Stomach (tissue), 9 donors: Measurements from ENCODE around the gene MICAL2. TPM values are rescaled to one million over a fixed set of nuclear protein-coding genes. Genes with fewer than 3 reads are reported as not detected.

Experiments used
- DNase-seq, 2 donors: peaks; one replicate each; pipeline versions ENCODE4 v3.0.0 to v3.0.0-alpha.2; 2013 to 2019
- H3K27ac ChIP-seq, 5 donors: fragments of 200-600 bp in 4 of 5; sonication (generic) in 4 of 5; one replicate each; pipeline ENCODE4 v1.5.1; 2013 to 2019; ENCODE audit warnings: mild to moderate bottlenecking in 1 of 5, moderate library complexity in 1 of 5
- H3K27me3 ChIP-seq, 3 donors: fragments of 200-600 bp; sonication (generic); one replicate each; pipeline ENCODE4 v1.5.1; 2017 to 2019; ENCODE audit warnings: mixed run types in 1 of 3
- H3K36me3 ChIP-seq, 4 donors: fragments of 200-600 bp; sonication (generic); 1 replicate in 3 of 4; 2 replicates in 1 of 4; pipeline ENCODE4 v1.5.1; 2016 to 2019
- H3K4me1 ChIP-seq, 4 donors: fragments of 200-600 bp; sonication (generic); one replicate each; pipeline ENCODE4 v1.5.1; 2016 to 2019
- H3K4me3 ChIP-seq, 4 donors: fragments of 200-600 bp; sonication (generic) in 3 of 4; one replicate each; pipeline ENCODE4 v1.5.1; 2016 to 2019; ENCODE audit warnings: mild to moderate bottlenecking in 1 of 4
- H3K9me3 ChIP-seq, 4 donors: fragments of 200-600 bp; sonication (generic); one replicate each; pipeline ENCODE4 v1.5.1; 2016 to 2019
- EP300 ChIP-seq: sonication (generic); formaldehyde crosslinking; IDR thresholded peaks from one replicate; pipeline ENCODE4 v1.6.1; 2017; ENCODE audit warnings: antibody characterized with exemption
- POLR2A ChIP-seq, 4 donors: fragments of 450-650 bp; IDR thresholded peaks; one replicate each; pipeline ENCODE4 v1.6.1; 2016; ENCODE audit warnings: antibody characterized with exemption in 4 of 4, control low read depth in 2 of 4, mild to moderate bottlenecking in 1 of 4, moderate library complexity in 1 of 4
- POLR2AphosphoS5 ChIP-seq, 3 donors: sonication (generic); formaldehyde crosslinking; IDR thresholded peaks; one replicate each; pipeline ENCODE4 v1.6.1; 2016; ENCODE audit warnings: antibody characterized with exemption in 3 of 3
- WGBS, 5 donors: extraction: QIAGEN DNeasy Blood & Tissue Kit in 3 of 5; methylation state at CpG; one replicate each; pipeline versions ENCODE4 v1.1.5 to v1.1.7; 2013 to 2018; 5-methylcytosine and 5-hydroxymethylcytosine counted together
- intact Hi-C: fragments of 100-400 bp; cut with DNase I; formaldehyde crosslinking; loops from one replicate; pipeline ENCODE4 v1.15.1; 2023; ENCODE audit warnings: low total_unique reads
- polyA plus RNA-seq, 3 donors: library from polyadenylated mRNA; stranded (reverse); fragments of 200-250 nt; gene quantifications; one replicate each; pipeline ENCODE4 v1.2.3, GENCODE V29; 2013
- total RNA-seq, 5 donors: library from RNA; depleted of rRNA; stranded (reverse); fragments of >200 nt; gene quantifications; one replicate each; pipeline versions ENCODE4 v1.1.0 to v1.2.3, GENCODE V29; 2014 to 2016
- TF ChIP-seq, protein P1 (sequence below), 7 experiments: fragments of 450-650 bp in 4 of 7; fragments of 200-600 bp in 3 of 7; sonication (generic) in 3 of 7; IDR thresholded peaks; one replicate each; pipeline ENCODE4 v1.5.1; 2016 to 2019; ENCODE audit warnings: antibody characterized with exemption in 7 of 7, control low read depth in 2 of 7, mild to moderate bottlenecking in 1 of 7
- donor health status: healthy with polysubstance abuse.
- donor health status: Bipolar disorder and iron deficiency.
- donor health status: healthy.

MICAL2 gene
- total and polyA plus RNA-seq, 8 donors, result 11.2 to 165 (median 83.3) TPM

DNA sequence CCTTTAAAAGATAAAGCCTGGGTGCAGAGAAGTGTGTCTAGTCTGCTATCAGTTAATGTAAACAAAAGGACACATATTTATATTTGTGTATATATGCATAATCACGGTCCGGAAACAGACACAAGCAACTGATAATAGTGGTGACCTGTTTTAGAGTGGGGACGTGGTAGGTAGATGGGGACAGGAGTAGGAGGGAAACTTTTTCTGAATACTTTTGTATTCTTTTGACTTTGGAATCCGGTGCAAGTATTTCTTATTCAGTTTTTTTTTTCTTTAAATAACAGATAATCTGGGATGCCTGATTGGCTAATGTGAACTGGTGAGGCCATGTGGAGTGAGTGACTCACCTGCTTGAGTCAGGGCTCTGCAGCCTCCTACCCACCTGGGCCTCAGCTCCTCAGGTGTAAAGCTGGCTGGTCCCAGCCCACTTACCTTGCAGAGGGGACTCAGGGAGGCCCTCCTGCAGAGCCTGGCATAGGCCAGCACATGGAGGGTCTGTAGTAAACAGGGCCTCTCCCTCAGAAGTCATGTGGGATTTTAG lies 15.3 kb downstream of the MICAL2 start:
- WGBS, 5 donors, result 28 to 53% (median 31%) methylated on average over 4 of the region's 4 CpGs

DNA sequence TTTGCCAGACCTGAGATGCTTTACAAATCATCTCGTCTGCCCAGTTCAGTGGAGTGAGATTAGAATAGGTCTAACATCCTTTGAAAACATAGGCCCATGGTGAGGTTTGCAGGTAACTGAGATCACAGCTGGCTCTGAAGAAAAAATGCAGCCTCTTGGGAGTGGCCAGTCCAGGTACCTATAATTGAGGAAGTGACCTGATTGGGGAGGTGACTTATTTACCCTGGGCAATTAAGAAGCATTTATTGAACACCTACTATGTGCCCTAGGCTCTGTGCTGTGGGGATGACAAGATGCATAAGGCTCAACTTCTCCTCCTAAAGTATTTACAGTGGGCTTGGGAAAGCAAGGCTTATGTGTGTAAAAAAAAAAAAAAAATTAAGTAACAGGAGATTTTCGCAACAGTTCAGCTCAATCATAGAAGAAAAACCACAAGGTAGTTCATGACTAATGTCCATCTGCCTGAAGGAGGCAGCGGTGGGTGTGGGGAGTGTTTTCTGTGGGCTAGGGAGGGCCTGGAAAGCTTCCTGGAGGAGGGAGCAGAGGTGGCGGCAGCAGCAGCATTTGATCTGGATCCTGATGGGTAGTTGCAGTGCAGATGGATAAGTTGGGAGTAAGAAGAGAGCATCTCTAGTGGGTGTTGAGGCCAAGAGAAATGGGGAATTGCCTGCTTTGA lies 16.1 kb downstream of the MICAL2 start:
- Histone ChIP-seq H3K4me3 (no peak overlapping the region), H3K36me3 (no peaks in the 10 kb centered on the region), H3K27me3 (no peaks in the 10 kb centered on the region), H3K4me1 (peaks cover 24 to 94% (median 56%) of the 10 kb centered on the region in 4 donors), H3K27ac (peak overlapping the region in 1 of 5 donors; percentile 48), H3K9me3 (no peaks in the 10 kb centered on the region)
- intact Hi-C loops, result no loop called here
- 55 to 71% (median 68%) methylated on average over 4 of the region's 4 CpGs for WGBS, 5 donors
- no peak for TF ChIP-seq POLR2A (IDR thresholded peaks at IDR 0.05)
- TF ChIP-seq, protein P1, sequence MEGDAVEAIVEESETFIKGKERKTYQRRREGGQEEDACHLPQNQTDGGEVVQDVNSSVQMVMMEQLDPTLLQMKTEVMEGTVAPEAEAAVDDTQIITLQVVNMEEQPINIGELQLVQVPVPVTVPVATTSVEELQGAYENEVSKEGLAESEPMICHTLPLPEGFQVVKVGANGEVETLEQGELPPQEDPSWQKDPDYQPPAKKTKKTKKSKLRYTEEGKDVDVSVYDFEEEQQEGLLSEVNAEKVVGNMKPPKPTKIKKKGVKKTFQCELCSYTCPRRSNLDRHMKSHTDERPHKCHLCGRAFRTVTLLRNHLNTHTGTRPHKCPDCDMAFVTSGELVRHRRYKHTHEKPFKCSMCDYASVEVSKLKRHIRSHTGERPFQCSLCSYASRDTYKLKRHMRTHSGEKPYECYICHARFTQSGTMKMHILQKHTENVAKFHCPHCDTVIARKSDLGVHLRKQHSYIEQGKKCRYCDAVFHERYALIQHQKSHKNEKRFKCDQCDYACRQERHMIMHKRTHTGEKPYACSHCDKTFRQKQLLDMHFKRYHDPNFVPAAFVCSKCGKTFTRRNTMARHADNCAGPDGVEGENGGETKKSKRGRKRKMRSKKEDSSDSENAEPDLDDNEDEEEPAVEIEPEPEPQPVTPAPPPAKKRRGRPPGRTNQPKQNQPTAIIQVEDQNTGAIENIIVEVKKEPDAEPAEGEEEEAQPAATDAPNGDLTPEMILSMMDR (IDR thresholded peaks at IDR 0.05), result no peak
- no peak for TF ChIP-seq EP300
- no peak for TF ChIP-seq POLR2AphosphoS5 (IDR thresholded peaks at IDR 0.05)
- DNase-seq, result no peak

More for the DNA sequence above, 15.3 kb downstream of the MICAL2 start:
- Histone ChIP-seq H3K27ac (peak overlapping the region in 1 of 5 donors; percentile 48), H3K27me3 (no peaks in the 10 kb centered on the region), H3K4me1 (peaks cover 26 to 96% (median 58%) of the 10 kb centered on the region in 4 donors), H3K4me3 (no peak overlapping the region), H3K9me3 (no peaks in the 10 kb centered on the region), H3K36me3 (no peaks in the 10 kb centered on the region)
- intact Hi-C loops, result no loop called here
- TF ChIP-seq, protein P1 (IDR thresholded peaks at IDR 0.05), result no peak
- TF ChIP-seq POLR2A (IDR thresholded peaks at IDR 0.05) (no peak), POLR2AphosphoS5 (IDR thresholded peaks at IDR 0.05) (no peak), EP300 (no peak)
- peak in 1 of 2 donors; percentile 59 for DNase-seq

DNA sequence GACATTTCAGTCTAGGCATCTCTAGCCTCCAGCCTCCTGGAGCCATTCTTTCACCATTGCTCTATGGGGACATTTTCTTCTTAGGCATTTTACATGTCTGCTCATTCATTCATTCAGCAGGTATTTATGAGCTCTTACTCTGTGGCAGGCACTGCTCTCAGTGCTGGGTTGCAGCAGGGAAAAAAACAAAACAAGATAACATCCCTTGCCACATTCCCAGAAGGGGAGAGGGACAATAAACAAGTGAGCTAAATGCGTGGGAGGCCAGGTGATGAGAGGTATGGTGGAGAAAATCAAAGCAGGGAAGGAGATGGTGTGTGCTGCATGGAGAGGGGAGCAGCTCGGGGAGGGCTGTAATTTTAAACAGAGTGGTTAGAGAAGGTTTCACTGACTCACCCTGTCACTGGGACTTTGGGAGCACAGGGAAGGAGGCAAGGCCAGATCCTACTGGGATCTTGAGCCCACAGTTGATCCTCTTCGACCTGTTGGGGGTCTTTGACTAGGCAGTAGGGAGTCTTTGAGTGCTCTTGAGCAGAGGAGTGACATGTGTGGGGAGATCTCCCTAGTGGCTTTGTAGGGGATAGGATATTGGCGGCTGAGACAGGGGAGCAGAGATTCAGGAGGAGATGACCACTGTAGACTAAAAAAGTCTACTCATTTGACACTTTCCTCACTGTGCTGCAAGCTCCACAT lies 17.0 kb downstream of the MICAL2 start:
- Histone ChIP-seq H3K9me3 (no peaks in the 10 kb centered on the region), H3K36me3 (no peaks in the 10 kb centered on the region), H3K27me3 (no peaks in the 10 kb centered on the region), H3K4me3 (no peak overlapping the region), H3K27ac (peak overlapping the region in 1 of 5 donors; percentile 15), H3K4me1 (peaks cover 24 to 94% (median 56%) of the 10 kb centered on the region in 4 donors)
- DNase-seq, result no peak
- intact Hi-C loops, result no loop called here
- TF ChIP-seq, protein P1 (IDR thresholded peaks at IDR 0.05), result no peak
- no peak for TF ChIP-seq EP300
- no peak for TF ChIP-seq POLR2AphosphoS5 (IDR thresholded peaks at IDR 0.05)
- WGBS, 5 donors, result 72 to 90% (median 85%) methylated on average over 4 of the region's 4 CpGs

DNA sequence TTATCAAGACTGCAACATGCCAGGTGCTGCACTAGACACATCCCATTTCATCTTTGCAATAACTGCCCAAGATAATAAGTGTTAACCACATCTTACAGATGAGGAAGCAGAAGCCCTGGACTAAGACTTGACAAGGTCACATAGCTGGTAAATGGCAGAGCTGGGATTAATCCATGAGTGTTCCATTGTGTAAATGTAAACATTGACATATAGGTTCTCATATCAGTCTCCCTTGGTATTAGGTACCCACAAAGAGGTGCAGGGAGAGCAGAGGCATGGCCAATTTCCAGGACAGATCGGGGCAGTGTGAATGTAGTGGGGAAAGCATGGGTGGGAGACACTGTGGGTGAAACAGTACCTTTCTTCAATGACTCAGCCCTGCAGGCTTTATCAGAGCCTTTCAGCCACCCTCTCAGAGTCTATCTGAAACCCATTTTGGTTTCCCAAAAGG lies 17.9 kb downstream of the MICAL2 start:
- intact Hi-C loops, result no loop called here
- H3K27me3 ChIP-seq, result no peaks in the 10 kb centered on the region
- no peak for DNase-seq
- no peaks in the 10 kb centered on the region for H3K9me3 ChIP-seq
- no peak overlapping the region for H3K4me3 ChIP-seq
- 14 to 47% (median 29%) methylated on average over 1 of the region's 1 CpG for WGBS, 5 donors
- H3K36me3 ChIP-seq, result no peaks in the 10 kb centered on the region
- H3K4me1 ChIP-seq, result peaks cover 24 to 93% (median 54%) of the 10 kb centered on the region in 4 donors
- peak in 1 of 3 donors; percentile 6 for TF ChIP-seq POLR2AphosphoS5 (IDR thresholded peaks at IDR 0.05)
- TF ChIP-seq, protein P1 (IDR thresholded peaks at IDR 0.05), result no peak
- H3K27ac ChIP-seq, result no peak overlapping the region
